Measurements from ENCODE around the gene JPT1. TPM values are rescaled to one million over a fixed set of nuclear protein-coding genes. Genes with fewer than 3 reads are reported as not detected.

Gene JPT1, protein sequence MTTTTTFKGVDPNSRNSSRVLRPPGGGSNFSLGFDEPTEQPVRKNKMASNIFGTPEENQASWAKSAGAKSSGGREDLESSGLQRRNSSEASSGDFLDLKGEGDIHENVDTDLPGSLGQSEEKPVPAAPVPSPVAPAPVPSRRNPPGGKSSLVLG
- polyA plus RNA-seq (2012; ENCODE audit: missing spikeins), result 218 TPM

DNA sequence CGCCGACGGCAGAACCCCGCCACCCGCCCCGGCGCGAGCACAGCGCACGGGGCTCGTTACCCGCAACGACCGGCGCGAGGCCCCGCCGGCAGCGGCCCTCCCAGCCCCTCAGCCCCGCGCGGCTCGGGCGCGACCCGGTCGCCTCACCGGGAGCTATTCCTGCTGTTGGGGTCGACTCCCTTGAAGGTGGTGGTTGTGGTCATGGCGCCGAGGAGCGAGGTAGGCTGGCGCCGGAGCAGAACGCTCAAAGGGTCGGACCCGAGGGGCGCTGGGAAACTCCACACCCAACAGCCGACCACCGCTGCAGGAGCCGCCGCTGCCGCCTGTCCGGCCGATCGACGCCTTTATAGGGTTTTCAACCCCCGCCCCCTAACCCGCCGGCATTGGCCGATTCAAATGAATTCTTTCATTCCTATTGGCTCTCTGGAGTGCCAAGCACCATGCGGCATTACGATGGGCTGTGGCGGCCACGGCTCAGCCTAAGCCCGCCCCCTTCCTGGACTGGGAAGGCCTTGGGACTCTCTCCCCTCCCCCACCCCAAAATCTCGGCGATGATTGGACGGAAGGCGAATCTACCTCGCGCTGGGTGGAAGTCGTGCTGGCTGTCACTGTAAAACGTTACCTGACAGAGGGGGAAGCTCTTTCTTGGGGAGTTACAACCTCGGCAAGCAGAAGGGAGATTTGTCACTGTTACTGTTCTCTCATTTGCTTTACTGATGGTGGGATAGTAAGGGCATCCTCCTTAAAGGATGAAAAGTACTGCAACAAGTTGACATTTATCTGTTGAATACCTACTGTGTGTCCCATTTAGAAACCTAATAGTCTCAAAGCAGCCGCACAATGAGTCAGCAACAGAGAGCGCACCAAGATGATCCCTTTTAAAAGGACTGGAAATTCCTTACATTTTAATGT, at the start of gene JPT1:
JPT1 (minus strand) TSS at position 318 of the 912 bp plus-strand sequence; CDS start at position 203, 115 bp downstream.
- DNase-seq (ENCODE audit: insufficient read length) (peak; percentile 93), FAIRE-seq (peak; percentile 94)
- TF ChIP-seq POLR2AphosphoS5 (IDR thresholded peaks at IDR 0.05; ENCODE audit: low read depth, low read length) (peak; percentile 100), POLR2A (IDR thresholded peaks at IDR 0.05; ENCODE audit: low read depth, low read length) (peak; percentile 100), TAF1 (IDR thresholded peaks at IDR 0.05; ENCODE audit: borderline replicate concordance, low read depth, low read length) (peak; percentile 92)

DNA sequence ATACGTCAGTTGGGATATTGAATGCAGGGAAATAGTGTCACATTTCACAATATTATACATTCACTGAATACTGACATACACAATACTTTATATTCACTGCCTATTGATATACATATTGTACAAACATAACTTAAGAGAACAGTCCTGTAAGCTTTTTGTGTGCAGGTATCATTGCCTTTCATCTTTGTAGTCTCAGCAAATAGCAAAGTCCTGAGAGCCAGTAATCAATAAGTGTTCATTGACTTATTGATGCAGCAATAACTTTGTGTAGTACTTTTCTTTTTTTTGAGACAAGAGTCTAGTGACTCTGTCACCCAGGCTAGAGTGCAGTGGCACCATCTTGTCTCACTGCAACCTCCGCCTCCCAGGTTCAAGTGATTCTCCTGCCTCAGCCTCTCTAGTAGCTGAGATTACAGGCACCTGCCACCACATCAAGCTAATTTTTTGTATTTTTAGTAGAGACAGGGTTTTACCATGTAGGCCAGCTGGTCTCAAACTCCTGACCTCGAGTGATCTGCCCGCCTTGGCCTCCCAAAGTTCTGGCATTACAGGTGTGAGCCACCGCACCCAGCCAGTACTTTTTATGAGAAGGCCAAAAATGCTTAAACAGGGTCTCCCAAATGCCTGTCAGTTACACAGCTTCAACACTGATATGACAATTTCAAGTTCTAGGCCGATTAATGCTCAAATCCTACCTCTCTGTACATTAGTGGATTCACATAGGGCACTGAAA, 45.7 kb upstream of the JPT1 start:
- FAIRE-seq, result no peak
- no peak for TF ChIP-seq TAF1 (IDR thresholded peaks at IDR 0.05; ENCODE audit: borderline replicate concordance, low read depth, low read length)
- no peak for TF ChIP-seq POLR2A (IDR thresholded peaks at IDR 0.05; ENCODE audit: low read depth, low read length)
- TF ChIP-seq POLR2AphosphoS5 (IDR thresholded peaks at IDR 0.05; ENCODE audit: low read depth, low read length), result no peak
- no peak for DNase-seq (ENCODE audit: insufficient read length)

DNA sequence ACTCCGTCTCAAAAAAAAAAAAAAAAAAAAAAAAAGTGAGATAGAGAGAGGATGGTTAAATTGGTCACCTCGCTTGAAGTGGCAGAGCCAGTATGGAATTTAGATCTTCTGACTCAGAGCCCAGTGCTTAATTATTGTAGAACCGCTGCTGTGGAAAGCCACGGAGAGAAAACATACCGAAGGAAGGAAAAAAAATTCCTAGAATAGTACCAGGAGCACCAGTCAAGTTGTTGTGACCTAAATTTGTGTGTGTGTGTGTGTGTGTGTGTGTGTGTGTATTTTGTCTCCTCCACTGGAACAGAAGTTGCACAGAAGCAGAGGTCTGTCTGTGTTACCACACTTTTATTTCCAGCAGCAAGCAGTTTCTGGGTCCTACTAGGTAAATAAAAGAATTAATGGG, 40.6 kb upstream of the JPT1 start:
- DNase-seq (ENCODE audit: insufficient read length) (no peak), FAIRE-seq (no peak)
- no peak for TF ChIP-seq POLR2AphosphoS5 (IDR thresholded peaks at IDR 0.05; ENCODE audit: low read depth, low read length)
- TF ChIP-seq TAF1 (IDR thresholded peaks at IDR 0.05; ENCODE audit: borderline replicate concordance, low read depth, low read length), result no peak
- TF ChIP-seq POLR2A (IDR thresholded peaks at IDR 0.05; ENCODE audit: low read depth, low read length), result no peak

DNA sequence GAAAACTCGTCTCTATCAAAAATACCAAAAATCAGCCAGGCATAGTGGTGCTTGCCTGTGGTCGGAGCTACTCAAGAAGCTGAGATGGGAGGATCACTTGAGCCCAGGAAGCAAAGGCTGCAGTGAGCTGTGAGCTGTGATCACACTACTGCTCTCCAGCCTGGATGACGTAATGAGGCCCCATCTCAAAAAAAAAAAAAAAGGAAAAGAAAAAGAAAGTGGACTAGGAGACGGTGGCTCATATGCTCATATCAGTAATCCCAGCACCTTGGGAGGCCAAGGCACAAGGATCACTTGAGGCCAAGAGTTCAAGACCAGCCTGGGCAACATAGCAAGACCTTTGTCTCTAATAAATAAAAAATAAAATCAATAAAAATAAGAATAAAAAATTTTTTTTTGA, 37.3 kb upstream of the JPT1 start:
- no peak for DNase-seq (ENCODE audit: insufficient read length)
- TF ChIP-seq TAF1 (IDR thresholded peaks at IDR 0.05; ENCODE audit: borderline replicate concordance, low read depth, low read length) (no peak), POLR2AphosphoS5 (IDR thresholded peaks at IDR 0.05; ENCODE audit: low read depth, low read length) (no peak), POLR2A (IDR thresholded peaks at IDR 0.05; ENCODE audit: low read depth, low read length) (no peak)
- FAIRE-seq, result no peak

DNA sequence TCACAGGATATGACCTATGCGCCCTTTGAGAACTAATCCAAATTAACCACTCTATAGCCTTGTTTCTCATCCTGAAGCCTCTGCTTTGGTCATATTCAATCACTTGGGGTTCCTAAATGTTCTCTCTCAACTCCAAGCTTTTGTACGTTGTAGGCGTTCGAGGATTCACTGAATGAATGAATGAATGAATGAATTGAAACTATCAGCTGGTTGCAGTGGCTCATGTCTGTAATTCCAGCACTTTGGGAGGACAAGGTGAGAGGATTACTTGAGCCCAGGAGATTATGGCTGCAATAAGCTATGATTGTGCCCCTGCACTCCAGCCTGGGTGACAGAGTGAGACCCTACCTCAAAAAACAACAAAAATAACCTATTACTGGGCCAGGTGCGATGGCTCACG, 34.3 kb upstream of the JPT1 start:
- TF ChIP-seq POLR2AphosphoS5 (IDR thresholded peaks at IDR 0.05; ENCODE audit: low read depth, low read length) (no peak), POLR2A (IDR thresholded peaks at IDR 0.05; ENCODE audit: low read depth, low read length) (no peak), TAF1 (IDR thresholded peaks at IDR 0.05; ENCODE audit: borderline replicate concordance, low read depth, low read length) (no peak)
- FAIRE-seq (no peak), DNase-seq (ENCODE audit: insufficient read length) (no peak)

DNA sequence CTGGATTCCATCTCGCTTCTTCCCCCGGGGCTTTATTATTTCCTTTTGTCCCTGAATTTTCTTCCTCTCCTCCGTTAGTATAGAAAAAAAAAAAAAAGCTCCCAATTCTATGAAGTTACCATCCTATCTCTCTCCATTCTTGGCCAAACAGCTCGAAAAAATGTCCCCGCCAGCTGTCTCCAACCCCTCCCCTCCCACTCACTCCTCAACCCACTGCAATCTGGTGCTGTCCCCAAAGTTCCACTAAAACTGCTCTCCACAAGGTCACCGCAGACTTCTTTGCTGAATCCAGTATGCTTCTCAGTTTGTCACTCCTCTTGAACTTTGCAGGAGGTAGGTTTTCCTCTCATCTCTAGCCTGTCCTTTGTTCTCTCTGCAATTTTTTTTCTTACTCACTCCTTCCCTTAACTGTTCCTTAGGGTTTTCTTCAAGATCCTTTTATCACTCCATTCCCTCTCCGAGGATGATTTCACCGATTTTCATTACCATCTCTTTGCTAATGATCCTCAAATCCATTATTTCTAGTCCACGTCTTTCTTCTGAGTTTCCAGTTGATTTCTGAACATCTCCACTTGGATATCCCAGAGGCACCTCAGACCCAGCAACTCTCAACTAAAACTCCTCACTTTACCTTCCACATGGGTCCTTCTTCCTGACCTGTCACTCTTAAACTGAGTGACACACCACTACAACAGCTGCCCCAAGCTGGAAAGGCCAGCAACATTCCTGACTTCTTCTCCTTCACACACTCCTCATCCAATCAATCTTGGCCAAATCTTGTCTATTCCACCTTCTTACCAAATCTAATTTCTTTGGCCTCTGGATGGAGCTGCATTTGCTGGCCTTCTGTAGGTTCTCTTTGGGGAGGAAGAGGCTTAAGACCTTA, 29.9 kb upstream of the JPT1 start:
- no peak for TF ChIP-seq POLR2A (IDR thresholded peaks at IDR 0.05; ENCODE audit: low read depth, low read length)
- no peak for TF ChIP-seq POLR2AphosphoS5 (IDR thresholded peaks at IDR 0.05; ENCODE audit: low read depth, low read length)
- TF ChIP-seq TAF1 (IDR thresholded peaks at IDR 0.05; ENCODE audit: borderline replicate concordance, low read depth, low read length), result no peak
- DNase-seq (ENCODE audit: insufficient read length), result no peak
- no peak for FAIRE-seq

DNA sequence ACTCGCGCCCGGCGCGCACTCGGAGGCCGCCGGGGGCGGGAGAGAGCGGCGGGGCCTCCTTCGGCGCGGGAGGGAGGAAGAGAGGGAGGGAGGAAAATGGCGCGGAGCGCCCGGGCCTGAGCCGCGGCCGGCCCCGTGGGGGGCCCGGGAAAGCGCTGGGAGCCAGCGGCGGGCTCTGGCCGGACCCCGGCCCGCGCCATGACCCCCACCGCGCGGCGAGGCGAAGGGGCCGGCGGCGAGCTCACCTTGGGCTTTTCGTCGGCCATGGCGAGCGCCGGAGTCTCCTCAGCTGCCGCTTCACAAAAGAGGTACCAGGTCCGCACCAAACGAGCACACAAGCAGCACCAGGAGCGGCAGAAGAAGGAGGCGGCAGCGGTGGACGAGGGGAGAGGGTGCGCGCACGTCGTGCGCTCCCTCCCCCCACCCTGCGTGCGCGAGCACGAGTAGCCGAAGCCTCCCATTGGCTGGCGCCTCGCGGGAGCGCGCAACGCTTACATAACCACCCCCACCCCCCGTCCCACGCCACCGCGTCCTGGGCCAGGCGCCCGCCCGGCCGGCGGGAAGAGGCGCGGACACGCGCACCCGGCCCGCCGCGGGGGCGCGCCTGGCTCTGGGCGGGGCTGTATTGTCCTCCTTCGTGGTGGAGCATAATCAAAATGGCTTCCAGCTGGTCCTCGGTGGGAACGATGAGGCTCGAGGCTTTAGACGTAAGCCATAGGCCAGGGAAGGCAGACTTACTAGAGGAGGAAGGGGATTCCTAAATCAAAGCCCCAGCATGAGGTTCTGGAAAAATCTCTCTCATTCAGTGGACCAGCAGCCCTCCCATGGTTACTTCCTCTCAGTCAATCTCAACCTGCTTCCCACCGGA, 28.5 kb upstream of the JPT1 start, which contains the start of gene SUMO2:
SUMO2 (minus strand) TSS at position 391 of the 868 bp plus-strand sequence; CDS start at position 266, 125 bp downstream.
- peak; percentile 98 for DNase-seq (ENCODE audit: insufficient read length)
- TF ChIP-seq POLR2AphosphoS5 (IDR thresholded peaks at IDR 0.05; ENCODE audit: low read depth, low read length) (peak; percentile 68; the same call in 1 of the 2 replicates), POLR2A (IDR thresholded peaks at IDR 0.05; ENCODE audit: low read depth, low read length) (peak; percentile 80; the same call in 1 of the 2 replicates), TAF1 (IDR thresholded peaks at IDR 0.05; ENCODE audit: borderline replicate concordance, low read depth, low read length) (peak; percentile 66)

DNA sequence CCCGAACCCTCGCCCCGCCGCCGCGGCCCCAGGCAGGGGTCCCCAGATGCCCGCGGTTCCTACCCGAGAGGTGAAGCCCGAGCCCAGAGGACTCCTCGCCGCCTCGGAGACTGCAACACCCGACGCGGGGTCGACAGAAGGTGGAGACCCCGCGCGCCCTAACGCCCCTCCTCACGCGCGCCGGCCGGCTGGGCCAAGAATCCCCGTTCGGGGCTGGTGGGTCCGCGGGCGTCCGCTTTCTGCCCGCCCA, 27.9 kb upstream of the JPT1 start:
- no peak; the same call in 1 of the 2 replicates for TF ChIP-seq POLR2A (IDR thresholded peaks at IDR 0.05; ENCODE audit: low read depth, low read length)
- TF ChIP-seq POLR2AphosphoS5 (IDR thresholded peaks at IDR 0.05; ENCODE audit: low read depth, low read length), result peak; percentile 63
- FAIRE-seq (no peak), DNase-seq (ENCODE audit: insufficient read length) (no peak)

More for the DNA sequence above, 28.5 kb upstream of the JPT1 start, which contains the start of gene SUMO2:
- peak; percentile 95 for FAIRE-seq

DNA sequence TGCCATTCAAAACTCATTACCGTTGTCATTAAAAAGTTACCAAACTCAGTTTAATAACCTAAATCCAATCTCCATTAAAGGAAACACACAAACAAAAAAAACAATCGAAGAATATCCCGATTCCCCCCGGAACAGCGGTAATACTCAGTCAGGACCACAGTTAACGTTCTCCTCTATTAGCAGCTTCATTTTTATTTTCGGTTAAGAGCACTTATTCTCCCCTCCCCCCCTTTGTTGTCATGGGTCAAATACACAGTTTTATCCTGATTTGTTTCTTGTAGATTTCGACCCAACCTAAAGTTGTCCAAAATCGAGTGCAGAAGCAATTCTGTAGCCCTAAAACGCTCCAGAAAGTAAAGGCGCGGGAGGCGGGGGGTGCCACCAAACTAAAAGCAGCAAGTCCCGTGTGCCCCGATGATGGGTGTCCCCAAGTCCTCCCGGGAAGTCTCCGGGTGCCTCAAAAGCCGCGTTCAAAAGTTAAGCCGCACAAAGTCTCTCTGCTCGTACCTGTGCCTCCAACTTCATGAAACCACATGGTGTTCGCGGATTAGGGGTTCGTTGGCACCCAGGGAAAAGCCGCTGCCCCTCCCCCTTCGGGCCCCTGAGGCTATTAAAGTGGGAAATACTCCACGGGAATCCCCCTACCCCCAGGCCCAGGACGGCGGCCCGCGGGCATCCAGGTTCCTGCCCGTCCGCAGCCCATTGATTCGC, 27.5 kb upstream of the JPT1 start:
- DNase-seq (ENCODE audit: insufficient read length) (no peak), FAIRE-seq (no peak)
- TF ChIP-seq POLR2AphosphoS5 (IDR thresholded peaks at IDR 0.05; ENCODE audit: low read depth, low read length), result 0 out of 2 replicates have a peak, but pooled peaks have one; percentile 5
- TF ChIP-seq POLR2A (IDR thresholded peaks at IDR 0.05; ENCODE audit: low read depth, low read length), result no peak
